ENCODE data around the gene TTC9.

DNA sequence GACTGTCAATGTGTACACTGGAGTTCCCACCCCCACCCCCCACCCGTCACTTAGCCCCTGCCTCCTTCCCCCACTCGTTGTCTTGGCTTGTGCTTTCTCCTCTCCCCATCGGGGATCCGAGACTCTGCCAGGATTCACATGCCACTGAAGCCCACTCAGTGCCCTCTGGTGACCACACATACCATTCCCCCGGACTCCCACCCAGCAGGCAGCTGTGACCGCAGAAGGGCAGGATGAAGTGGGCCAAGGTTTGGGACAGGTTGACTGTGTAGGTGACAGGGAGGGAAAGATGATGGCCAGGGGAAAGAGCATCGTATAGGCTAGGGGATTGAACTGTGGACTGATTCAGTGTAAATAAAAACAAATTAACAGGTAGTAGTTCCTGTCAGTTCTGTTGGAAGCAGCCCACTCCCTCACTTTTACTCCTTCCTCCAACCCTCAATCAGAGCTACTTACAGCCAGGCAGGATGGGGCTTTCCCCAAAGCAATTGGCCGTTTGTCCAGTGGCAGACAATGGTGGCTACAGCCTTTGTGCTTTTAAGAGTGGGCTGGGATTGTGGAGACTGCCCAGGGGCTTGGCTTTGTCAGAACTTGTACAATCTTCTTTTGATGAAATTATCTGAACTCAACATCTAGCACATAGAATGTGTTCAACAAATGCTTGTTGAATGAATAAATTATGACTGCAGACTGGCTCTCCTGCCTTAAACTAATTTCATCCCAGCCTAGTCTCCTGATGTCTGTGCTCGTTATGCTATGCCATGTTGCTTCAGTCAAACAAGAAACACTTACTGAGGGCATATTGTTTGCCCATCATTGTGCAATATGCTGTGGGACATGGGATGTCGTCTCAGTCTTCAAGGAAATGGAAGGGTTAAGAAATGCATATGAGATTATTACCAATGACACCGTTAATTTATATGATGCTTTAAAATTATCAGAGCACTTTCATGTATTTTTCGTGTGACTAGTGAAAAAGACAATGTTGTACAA lies 30.2 kb downstream of the TTC9 start:
- TF ChIP-seq POLR2A (IDR thresholded peaks at IDR 0.05), result no peak
- TF ChIP-seq, protein P1, sequence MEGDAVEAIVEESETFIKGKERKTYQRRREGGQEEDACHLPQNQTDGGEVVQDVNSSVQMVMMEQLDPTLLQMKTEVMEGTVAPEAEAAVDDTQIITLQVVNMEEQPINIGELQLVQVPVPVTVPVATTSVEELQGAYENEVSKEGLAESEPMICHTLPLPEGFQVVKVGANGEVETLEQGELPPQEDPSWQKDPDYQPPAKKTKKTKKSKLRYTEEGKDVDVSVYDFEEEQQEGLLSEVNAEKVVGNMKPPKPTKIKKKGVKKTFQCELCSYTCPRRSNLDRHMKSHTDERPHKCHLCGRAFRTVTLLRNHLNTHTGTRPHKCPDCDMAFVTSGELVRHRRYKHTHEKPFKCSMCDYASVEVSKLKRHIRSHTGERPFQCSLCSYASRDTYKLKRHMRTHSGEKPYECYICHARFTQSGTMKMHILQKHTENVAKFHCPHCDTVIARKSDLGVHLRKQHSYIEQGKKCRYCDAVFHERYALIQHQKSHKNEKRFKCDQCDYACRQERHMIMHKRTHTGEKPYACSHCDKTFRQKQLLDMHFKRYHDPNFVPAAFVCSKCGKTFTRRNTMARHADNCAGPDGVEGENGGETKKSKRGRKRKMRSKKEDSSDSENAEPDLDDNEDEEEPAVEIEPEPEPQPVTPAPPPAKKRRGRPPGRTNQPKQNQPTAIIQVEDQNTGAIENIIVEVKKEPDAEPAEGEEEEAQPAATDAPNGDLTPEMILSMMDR (IDR thresholded peaks at IDR 0.05), result no peak
